ENCODE results near the gene C17orf75.
A peak's percentile ranks its signal among the peaks of the same experiment; 100 is the strongest.

Gene C17orf75

DNA sequence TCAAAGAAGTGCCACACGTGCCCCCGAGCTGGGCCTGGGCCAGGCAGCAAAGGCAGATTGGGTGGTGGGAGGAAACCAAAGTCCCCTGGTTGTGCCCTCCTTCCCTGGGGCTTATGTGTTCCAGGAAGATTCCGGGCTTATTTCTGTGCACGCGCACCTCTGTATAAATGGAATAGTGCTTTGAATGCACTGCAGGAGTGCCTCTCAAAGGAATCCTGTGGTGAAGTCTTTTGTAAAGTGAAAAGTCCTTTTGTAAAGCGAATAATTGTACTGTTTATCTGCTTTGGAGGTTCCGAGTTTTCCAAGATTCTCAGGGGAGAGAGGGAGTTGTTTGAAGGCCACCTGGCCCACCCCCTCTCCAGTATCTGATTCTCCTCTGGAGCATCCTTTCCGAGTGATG, 26.8 kb downstream of the C17orf75 start:
- H3K36me3 ChIP-seq (ENCODE audit: low read length): no peaks in the 10 kb centered on the region
- H3K4me2 ChIP-seq (ENCODE audit: low read depth, low read length, poor library complexity, severe bottlenecking): no peak overlapping the region
- H3K9me3 ChIP-seq (ENCODE audit: insufficient read depth, low read length): no peaks in the 10 kb centered on the region

DNA sequence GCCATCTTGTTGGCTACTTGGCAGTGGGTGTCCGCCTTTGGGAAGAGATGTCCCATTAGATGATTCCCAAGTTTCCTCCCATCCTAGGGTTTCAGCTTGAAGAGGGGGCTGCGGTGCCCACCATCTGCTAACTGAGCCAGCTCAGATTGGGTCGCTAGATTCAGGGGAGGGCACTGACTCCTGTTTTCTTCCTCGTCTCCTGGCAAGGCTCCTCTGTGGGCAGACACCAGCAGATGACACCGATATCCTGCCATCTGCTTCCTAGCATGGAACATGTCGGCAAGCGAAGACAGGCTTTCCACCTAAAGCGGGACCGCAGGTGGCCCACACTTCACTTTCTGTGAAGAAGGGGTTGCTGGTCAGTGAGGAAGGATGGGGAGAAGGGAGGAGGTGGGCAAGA, 27.3 kb downstream of the C17orf75 start:
- H3K9ac ChIP-seq (ENCODE audit: low read length): no peak overlapping the region
- no peaks in the 10 kb centered on the region for H3K9me3 ChIP-seq (ENCODE audit: insufficient read depth, low read length)
- H3K9me2 ChIP-seq (replicated peaks; ENCODE audit: insufficient read depth, low read length): no peaks in the 10 kb centered on the region
- H3K79me2 ChIP-seq (ENCODE audit: insufficient read depth, low read length): no peaks in the 10 kb centered on the region
- no peak overlapping the region for H3K4me2 ChIP-seq (ENCODE audit: low read depth, low read length, poor library complexity, severe bottlenecking)
- H3K27me3 ChIP-seq (ENCODE audit: low read length): no peaks in the 10 kb centered on the region
- H3K4me3 ChIP-seq (ENCODE audit: insufficient read depth, low read length, poor library complexity, severe bottlenecking): no peak overlapping the region
- H4K20me1 ChIP-seq (ENCODE audit: low read depth, low read length): no peaks in the 10 kb centered on the region
- peaks cover 4% of the 10 kb centered on the region; the same call in 1 of the 2 replicates for H3F3A ChIP-seq (ENCODE audit: insufficient read depth)
- H3K36me3 ChIP-seq (ENCODE audit: low read length): no peaks in the 10 kb centered on the region
- no peak overlapping the region for H3K27ac ChIP-seq (ENCODE audit: low read depth, low read length)
- TF ChIP-seq, protein P1, sequence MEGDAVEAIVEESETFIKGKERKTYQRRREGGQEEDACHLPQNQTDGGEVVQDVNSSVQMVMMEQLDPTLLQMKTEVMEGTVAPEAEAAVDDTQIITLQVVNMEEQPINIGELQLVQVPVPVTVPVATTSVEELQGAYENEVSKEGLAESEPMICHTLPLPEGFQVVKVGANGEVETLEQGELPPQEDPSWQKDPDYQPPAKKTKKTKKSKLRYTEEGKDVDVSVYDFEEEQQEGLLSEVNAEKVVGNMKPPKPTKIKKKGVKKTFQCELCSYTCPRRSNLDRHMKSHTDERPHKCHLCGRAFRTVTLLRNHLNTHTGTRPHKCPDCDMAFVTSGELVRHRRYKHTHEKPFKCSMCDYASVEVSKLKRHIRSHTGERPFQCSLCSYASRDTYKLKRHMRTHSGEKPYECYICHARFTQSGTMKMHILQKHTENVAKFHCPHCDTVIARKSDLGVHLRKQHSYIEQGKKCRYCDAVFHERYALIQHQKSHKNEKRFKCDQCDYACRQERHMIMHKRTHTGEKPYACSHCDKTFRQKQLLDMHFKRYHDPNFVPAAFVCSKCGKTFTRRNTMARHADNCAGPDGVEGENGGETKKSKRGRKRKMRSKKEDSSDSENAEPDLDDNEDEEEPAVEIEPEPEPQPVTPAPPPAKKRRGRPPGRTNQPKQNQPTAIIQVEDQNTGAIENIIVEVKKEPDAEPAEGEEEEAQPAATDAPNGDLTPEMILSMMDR (IDR thresholded peaks at IDR 0.05; ENCODE audit: insufficient read depth, low read length, poor library complexity, severe bottlenecking): no peak
- no peak for TF ChIP-seq EZH2phosphoT487 (conservative IDR thresholded peaks at IDR 0.05; ENCODE audit: low read length)
- no peak overlapping the region for H2AFZ ChIP-seq (ENCODE audit: low read depth, low read length, severe bottlenecking)

More for the DNA sequence above, 26.8 kb downstream of the C17orf75 start:
- TF ChIP-seq EZH2phosphoT487 (conservative IDR thresholded peaks at IDR 0.05; ENCODE audit: low read length): no peak
- TF ChIP-seq, protein P1 (IDR thresholded peaks at IDR 0.05; ENCODE audit: insufficient read depth, low read length, poor library complexity, severe bottlenecking): no peak
- Histone ChIP-seq H3K27me3 (ENCODE audit: low read length) (no peaks in the 10 kb centered on the region), H2AFZ (ENCODE audit: low read depth, low read length, severe bottlenecking) (no peak overlapping the region), H3K9me2 (replicated peaks; ENCODE audit: insufficient read depth, low read length) (no peaks in the 10 kb centered on the region), H3K79me2 (ENCODE audit: insufficient read depth, low read length) (no peaks in the 10 kb centered on the region), H3K9ac (ENCODE audit: low read length) (no peak overlapping the region), H3K4me3 (ENCODE audit: insufficient read depth, low read length, poor library complexity, severe bottlenecking) (no peak overlapping the region), H4K20me1 (ENCODE audit: low read depth, low read length) (no peaks in the 10 kb centered on the region), H3F3A (ENCODE audit: insufficient read depth) (peaks cover 4% of the 10 kb centered on the region; the same call in 1 of the 2 replicates), H3K27ac (ENCODE audit: low read depth, low read length) (no peak overlapping the region)

DNA sequence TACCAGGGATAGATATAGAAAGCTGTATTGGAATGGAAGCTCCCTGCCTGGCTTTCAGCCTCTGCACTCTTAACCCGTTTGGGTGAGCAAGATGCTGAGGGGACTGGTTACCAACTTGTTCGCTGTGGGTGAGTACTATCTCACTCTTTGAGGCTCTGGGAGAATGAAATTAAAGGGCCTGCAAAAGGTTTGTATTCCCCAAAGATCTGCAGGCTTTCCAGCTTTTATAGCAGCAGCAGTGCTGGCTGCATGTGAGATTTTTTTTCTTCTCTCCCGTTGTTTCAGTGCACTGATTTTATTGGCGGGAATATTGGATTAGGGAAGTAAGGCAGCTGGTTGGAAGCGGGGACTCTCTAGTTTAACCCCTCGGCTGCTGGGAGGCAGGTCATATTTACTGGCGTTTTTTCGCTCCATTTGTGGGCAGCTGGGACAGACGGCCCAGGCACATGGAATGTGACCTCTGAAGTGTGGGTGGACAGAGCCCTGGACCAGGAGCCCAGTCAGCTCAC, 30.9 kb downstream of the C17orf75 start:
- Histone ChIP-seq H3K9me2 (replicated peaks; ENCODE audit: insufficient read depth, low read length) (no peaks in the 10 kb centered on the region), H3K27ac (ENCODE audit: low read depth, low read length) (0 out of 2 replicates have a peak overlapping the region, but pooled peaks have one; percentile 13)

More for the DNA sequence above, 30.9 kb downstream of the C17orf75 start:
- no peak overlapping the region for H3K4me2 ChIP-seq (ENCODE audit: low read depth, low read length, poor library complexity, severe bottlenecking)
- H3K79me2 ChIP-seq (ENCODE audit: insufficient read depth, low read length): no peaks in the 10 kb centered on the region
- H3K9ac ChIP-seq (ENCODE audit: low read length): no peak overlapping the region
- no peaks in the 10 kb centered on the region for H3K9me3 ChIP-seq (ENCODE audit: insufficient read depth, low read length)
- no peak overlapping the region for H3K4me3 ChIP-seq (ENCODE audit: insufficient read depth, low read length, poor library complexity, severe bottlenecking)
- H3F3A ChIP-seq (ENCODE audit: insufficient read depth): peaks cover 4% of the 10 kb centered on the region; the same call in 1 of the 2 replicates
- TF ChIP-seq, protein P1 (IDR thresholded peaks at IDR 0.05; ENCODE audit: insufficient read depth, low read length, poor library complexity, severe bottlenecking): no peak
- TF ChIP-seq EZH2phosphoT487 (conservative IDR thresholded peaks at IDR 0.05; ENCODE audit: low read length): no peak
- H3K27me3 ChIP-seq (ENCODE audit: low read length): no peaks in the 10 kb centered on the region
- no peak overlapping the region for H2AFZ ChIP-seq (ENCODE audit: low read depth, low read length, severe bottlenecking)
- H4K20me1 ChIP-seq (ENCODE audit: low read depth, low read length): no peaks in the 10 kb centered on the region
- H3K36me3 ChIP-seq (ENCODE audit: low read length): no peaks in the 10 kb centered on the region

Data from SU-DHL-6 (cell line).